Fibroblast of the conjunctiva (primary cell): Measurements from ENCODE around the gene MPDU1.
"Not testable (repeated sequence)": the region's sequence is repeated elsewhere in the genome, so short reads cannot be mapped to it uniquely, and the experiment has no call there.

Source experiments
- DNase-seq: peaks from one replicate; pipeline ENCODE4 v3.0.0-alpha.2; 2010; ENCODE audit warnings: low read depth

MPDU1 gene

GRCh38 chr17:7580604-7581575, 2.8 kb upstream of the MPDU1 start:
- DNase-seq: no peak

GRCh38 chr17:7582396-7583252, 1.0 kb upstream of the MPDU1 start:
- DNase-seq: no peak

DNA sequence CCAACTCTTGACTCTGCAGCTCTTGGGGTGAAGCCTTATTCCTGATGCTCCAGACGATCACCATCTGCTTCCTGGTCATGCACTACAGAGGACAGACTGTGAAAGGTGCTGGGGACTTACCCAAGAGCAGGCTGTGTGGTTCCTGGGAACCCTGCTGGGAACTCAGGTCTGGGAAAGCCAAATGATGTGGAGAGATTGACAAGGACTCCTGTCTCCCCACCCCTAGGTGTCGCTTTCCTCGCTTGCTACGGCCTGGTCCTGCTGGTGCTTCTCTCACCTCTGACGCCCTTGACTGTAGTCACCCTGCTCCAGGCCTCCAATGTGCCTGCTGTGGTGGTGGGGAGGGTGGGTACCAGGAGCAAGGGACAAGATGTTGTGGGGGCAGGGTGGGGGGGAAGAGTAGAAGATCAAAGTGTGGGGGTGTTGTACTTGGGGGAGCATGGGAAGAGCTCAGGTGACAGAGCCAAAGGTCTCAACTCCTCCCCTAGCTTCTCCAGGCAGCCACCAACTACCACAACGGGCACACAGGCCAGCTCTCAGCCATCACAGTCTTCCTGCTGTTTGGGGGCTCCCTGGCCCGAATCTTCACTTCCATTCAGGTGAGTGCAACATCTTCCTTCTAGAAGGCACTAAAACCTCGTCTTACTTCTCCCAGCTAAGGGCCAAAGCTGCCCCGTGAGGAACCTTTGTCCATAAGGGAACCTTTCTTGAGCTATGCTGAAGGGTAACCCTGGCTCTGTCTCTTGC, 3.2 kb downstream of the MPDU1 start:
- DNase-seq: no peak

DNA sequence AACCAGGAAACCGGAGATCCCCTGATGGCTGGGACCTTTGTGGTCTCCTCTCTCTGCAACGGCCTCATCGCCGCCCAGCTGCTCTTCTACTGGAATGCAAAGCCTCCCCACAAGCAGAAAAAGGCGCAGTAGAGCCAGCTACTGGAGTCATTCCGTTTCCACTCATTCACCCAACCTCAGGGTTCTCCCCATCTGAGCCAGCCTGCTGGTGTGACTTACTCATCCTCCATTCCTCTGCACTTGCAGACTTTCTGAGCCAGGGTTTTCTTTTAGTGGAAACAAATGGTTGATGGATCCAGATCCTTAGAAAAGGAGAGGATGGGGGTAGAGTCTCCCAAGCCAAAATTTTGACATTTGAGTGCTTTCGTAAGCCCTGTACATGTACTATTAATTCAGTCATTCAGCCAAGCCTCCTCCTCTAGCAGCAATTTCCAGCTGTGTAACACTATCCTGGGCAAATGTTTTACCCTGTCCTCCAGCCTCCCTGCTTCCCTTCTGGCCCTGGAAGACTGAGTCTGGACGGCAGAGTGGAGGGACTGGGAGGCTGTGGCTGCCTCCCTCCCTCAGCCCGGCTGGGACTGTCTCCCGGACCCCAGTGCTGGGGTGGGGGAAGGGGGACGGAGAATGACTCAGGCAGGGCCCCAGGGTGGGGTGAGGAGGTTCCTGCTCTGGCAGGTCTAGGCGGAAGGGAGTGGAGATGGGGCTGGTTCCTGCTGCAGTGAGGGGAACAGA, 3.9 kb downstream of the MPDU1 start:
- DNase-seq: peak; percentile 76

DNA sequence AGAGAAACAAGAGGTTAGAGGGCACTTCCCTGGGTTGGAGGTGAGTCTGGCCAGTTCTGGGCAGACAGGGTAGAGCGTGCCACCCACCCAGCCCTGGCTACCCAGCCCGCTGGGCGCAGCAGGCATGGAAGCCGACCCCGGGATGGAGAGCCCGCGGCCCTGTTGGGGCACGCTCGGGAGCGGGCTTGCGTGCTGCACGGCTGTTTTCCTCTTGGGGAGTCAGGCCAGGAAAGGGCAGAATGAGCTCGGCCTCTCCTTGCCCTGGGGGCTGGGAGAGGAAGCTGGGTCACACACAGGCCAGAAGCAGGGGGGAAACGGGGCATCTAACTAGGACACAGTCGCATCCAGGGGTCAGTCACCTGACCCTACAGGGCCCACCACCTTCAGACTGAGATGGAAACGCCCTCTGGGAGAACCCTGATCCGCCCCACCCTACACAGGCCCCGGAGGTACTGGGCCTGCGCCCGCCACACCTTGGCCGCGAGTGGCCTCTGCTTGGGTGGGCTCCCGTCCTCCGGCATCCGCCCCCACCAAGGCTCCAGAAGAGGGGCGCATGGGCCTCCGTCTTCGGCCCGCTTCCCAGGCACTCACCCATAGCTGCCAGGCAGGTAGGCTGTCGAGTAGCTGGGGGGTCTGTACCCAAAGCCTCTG, 5.0 kb downstream of the MPDU1 start:
- DNase-seq: no peak

DNA sequence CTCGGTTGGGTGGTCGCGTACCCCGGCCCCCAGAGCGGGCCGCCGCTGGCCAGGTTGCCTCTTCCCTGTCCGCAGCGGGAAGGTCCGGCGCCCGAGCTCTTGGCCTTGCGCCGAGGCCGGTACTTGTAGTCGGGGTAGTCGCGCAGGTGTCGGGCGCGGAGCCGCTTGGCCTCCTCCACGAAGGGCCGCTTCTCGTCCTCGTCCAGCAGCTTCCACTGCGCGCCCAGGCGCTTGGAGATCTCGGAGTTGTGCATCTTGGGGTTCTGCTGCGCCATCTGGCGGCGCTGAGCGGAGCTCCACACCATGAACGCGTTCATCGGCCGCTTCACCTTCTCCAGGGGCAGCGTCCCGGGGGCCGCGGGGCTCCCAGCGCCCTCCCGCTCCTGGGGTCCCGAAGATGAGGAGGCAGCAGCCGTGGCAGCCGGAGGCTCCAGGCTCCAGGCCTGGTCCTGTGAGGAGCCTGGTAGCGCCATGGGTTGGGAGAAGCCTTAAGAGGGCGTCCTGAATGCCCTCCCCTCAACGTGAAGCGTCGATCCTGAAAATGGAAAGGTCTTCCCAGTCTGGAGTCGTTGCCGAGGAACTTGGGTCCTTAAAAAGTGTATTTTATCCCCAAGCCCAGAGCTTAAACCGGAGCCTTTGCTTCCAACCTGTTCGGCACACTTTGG, 5.7 kb downstream of the MPDU1 start:
- peak; percentile 75 for DNase-seq

DNA sequence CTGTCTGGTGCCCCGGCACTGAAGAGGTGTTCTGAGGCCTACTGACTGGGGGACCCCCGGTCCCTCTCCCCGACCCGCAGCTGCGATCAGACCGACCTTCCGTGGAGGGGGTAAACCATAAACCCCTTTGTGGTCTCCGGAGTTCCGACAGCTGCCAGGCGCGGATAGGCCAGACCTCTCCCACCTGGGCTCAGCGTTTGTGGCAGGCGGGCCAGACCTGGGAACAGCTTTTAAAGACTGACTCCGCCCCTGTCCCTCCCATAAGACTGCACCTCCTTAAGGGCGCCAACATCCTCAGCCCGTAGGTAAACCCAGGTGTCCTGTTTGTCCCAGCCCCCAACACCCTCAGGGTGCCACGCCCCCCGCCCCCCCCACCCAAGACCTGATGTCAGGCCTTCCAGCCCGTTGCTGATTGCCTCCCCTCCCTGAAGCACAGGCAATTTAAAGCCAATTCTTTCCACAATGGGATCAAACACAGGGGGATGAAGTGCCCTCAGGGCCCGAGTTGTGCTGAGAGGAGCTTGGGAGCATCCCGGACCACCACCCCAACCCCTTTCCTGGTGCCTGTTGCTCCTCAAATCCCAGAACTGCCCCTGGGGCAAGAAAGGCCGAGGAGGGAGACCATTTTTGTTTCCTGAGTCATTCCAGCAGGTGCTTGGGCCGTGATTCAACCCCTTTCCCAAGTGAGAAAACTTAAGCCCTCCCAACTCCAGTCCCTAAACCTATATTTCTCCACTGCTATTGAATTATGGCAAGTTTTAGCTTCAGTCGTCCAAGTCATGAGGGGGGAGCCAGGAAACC, 6.4 kb downstream of the MPDU1 start, which contains the start of gene SOX15:
Gene SOX15 (minus strand): TSS at position 204 of the 801 bp plus-strand sequence. CDS start 418 bp downstream, outside the sequence.
- no peak for DNase-seq

- DNase-seq: no peak
These were observed 7.1 kb downstream of the MPDU1 start for GRCh38 chr17:7590743-7591142.

DNA sequence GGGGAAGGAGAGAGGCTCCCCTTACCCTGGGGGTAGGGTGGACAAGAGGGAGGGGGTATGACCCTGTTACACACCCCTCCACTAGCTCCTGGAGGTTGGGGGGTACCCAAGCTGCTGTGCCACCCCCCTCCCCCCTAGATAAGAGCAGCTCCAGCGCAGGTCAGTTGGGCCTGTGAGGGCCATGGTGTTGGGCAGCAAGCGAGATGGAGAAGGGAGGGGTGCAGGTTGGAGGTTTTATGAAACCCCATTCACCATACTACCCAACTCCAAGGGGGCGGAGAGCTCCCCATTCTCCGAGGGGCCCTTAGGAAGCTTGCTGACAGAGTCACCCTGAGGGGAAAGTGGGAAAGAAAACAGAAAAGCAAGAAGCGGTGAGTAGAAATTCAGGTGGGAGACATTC, 7.9 kb downstream of the MPDU1 start:
- DNase-seq: no peak

DNA sequence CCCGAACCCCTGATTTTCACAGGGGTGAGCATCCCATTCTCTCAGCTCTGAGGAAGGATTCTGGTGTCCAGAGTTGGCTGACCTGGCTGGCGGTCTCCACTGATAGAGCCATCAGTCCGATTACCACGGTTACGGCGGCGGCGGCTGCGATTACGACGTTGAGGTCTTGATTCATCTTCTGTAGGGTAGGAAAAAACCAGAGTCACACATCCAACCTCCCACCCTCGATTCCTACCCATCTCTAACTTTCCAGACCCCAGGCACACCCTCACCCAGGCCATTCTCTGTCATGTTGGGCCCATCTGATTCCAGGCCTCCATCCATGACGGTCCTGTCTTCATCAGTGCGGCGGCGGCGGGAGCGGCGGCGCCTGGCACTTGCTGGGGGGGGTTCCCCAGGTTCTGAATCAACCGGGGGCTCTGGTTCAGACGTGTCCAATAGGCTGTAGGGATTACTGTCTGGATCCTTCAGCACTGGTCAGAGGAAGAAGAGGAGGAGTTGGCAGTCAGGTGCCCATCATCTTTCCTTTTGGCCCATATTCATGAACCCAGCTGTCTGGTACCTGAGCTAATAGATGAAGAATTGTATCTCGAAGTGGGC, 8.9 kb downstream of the MPDU1 start:
- DNase-seq: no peak

GRCh38 chr17:7593296-7593695, 9.6 kb downstream of the MPDU1 start:
- no peak for DNase-seq

DNA sequence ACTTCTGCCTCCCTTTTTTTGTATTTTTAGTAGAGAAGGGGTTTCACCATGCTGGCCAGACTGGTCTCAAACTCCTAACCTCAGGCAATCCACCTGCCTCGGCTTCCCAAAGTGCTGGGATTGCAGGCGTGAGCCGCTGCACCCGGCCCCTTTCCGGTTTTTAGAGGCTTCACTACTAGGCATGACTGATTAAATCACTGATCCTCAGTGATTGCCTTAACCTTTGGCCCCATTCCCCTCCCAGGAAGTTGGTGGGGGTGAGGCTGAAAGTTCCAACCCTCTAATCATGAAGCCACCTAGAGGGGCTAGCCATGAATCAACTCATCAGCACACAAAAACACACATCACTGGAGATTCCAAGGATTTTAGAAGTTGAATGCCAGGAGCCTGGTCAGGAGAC, 13.9 kb downstream of the MPDU1 start:
- not testable (repeated sequence) for DNase-seq

DNA sequence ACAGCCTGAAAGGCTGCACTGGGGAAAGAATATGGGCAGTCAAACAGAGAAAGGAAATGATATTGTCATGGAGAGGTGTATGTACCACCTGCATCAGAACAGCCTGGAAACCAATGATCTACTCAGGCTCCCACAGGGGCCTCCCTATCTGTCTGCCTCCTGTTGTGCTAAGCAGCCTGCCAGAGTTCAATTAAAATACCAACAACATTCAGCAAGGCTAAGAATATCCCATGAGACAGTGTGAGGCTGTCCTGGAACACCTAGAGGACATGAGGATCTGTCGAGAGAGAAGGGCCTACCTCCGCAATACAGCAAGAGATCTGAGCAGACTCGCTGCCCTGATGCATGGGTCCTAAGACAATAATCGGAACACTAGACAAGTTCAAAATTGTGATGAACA, 22.6 kb downstream of the MPDU1 start:
- no peak for DNase-seq

DNA sequence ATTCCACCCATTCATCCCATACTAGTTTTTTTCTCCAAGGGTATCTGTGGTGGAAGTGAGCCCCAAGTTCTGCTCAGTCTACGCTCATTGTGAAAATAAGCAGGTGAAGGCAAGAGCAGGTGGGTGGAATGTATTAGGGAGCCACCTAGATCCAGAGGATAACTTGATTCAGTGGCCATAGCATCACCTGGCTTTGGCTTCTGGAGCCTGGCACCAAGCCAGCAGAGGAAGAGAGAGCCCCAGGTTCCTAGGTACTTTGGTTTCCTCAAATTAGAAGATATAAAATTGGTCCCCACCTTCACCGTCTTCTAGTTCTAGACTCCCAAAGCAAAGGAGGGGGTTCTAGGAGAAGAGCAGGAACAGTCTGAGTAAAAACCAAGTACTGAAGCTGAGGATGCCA, 27.0 kb downstream of the MPDU1 start:
- no peak for DNase-seq

DNA sequence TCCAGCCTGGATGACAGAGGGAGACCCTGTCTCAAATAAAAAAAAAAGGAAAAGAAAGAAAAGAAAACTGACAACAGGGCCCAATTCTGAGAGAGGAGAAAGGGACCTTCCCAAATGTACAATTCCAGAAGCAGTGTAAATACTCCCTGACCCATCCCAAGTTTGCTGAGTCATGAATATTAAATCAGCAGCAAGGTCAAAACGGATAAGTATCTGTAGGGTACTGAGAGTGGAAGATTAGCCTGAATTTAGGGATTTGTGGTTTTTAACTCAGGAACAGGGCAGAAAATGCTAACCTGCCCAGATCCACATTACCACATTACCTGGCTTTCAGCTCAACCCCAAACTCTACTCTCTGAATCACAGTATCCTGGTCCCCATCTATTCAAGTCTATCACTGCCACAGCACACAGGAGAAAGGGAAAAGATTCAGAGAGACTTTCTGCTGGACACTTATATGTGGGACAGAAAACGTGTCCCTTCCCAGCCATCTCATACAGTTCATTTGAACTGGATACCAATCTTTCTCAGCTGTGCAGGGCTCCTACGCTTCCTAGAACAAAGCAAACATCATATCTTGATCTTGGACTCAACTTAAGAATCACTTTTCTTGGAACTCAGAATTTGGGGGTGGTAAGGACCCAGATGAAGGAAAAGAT, 28.1 kb downstream of the MPDU1 start:
- no peak for DNase-seq

- DNase-seq: no peak
These were observed 28.6 kb downstream of the MPDU1 start for GRCh38 chr17:7612294-7612640.

GRCh38 chr17:7613769-7614424, 30.2 kb downstream of the MPDU1 start:
- DNase-seq: no peak
